ENCODE measurements around the gene GPR108.

The GPR108 gene

DNA sequence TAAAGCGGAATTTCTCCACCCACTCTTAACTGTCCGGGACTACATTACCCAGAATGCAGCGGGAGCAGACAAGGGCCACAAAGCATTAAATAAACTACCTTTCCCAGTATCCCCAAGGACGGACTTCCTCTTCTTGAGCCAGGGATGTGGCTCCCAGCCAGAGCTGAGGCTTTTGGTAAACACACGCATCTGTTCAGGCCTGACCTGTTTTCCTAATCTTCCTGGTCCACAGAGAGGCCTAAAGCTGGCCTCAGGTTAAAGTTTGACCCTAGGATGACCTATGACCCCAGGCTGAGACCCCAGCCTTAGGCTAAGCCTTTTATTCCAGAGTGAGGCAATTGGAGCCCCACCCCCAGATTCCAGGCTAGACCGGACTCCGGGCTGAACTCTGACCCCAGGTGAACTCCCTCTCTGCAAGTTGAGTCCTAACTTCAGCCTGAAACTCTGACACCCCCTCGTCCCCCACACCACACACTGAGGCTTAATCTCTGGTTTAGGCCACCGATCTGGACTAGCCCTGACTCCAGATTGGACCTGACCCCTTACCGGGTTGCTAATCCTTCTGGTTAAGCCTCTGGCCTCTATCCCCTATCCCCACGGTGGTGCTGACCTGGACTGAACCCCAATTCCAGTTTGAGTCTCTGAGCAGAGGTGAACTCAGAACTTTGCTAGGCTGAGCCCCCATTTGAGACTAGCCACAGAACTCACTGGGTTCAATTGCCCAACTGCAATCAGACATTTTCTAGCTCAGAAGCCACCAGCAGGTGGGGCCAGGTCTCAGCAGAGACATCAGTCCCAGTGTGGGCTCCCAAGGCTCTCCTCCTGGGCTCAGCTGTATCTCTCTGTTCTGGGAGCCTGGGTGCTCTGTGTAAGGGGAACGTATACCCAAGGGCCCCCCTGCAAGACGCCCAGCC is 750 bp upstream of the GPR108 start:
- no peak for DNase-seq (ENCODE audit: low spot score)

DNA sequence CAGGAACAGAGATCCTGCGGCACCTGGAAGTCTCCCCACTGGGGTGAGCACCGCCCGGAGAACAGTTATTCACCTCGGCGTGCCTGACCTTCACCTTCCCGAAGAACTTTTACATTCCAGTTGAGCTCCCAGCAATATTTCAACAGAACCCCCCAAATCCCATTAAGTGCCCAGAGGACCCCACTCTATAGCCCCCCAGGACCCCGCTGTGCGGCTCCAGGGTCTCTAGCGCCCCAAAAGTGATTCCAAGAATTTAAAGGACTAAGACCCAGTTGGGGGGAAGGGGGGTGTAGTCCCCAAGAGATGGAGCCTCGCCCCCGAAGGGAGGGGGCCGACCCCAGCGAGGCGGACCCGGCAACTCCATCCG is 480 bp downstream of the GPR108 start:
- DNase-seq (ENCODE audit: low spot score), result no peak

DNA sequence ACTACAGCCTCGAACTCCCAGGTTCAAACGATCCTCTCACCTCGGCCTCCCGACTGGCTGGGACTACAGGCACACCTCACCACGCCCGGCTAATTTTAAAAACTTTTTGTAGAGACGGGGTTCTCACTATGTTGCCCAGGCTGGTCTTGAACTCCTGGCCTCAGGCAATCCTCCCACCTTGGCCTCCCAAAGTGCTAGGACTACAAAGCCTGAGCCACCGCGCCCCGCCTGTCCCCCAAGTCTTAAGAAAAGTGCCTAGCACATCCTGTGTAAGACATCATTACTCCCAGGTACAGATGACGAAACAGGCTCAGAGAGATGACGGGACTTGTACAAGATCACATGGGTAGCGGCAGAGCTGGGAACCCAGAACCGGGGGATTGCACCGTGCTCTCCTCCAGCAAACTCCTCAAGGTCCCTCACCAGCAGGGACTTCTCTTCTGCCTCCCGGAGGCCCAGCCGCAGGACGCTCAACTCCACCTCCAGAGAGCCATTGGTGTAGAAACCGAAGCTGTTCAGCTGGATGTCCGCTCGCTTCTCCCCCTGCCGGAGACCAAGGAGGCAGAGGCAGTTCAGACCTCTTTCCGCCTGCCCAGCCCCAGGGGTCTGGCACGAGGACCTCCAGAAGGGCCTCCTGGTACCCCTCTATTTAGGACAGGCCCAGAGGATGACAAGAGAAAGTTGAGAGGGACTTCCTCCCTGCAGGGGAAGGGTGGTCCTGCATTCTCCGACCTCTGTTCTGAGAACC is 1.0 kb downstream of the GPR108 start:
- DNase-seq (ENCODE audit: low spot score), result peak; percentile 75

DNA sequence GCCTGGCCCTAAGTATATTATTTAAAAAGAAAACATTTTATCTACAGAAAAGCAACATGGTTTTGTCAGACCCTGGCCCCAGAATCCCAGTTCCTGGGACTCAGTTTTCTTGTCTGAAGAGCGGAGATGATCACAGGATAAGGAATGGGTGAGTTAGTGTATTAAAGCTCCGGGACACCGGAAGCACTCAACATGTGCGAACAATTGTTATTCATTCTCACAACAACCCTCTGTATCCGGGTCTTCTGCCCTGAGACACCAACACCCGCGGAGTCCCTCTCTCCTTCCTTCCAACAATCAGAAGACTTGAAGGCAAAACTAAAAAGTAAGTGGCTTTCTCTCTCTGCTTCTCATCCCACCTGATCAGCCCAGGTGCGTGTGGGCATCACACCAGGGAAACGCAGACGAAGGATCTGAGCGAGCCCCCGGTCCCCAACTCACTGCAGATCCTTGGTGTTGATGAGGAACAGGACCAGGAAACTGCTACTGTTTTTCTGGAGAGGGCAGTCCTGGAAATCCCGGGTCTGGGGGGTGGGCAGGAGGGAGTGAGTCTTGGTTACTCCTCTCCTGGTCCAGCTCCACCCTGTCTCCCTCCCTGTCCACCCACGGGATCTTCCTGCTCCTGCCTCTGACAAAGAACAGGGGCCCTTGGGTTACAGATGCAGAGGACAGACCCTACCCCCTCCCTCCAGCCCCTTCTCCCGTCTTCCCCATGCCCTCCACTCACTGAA is 2.0 kb downstream of the GPR108 start:
- no peak for DNase-seq (ENCODE audit: low spot score)

DNA sequence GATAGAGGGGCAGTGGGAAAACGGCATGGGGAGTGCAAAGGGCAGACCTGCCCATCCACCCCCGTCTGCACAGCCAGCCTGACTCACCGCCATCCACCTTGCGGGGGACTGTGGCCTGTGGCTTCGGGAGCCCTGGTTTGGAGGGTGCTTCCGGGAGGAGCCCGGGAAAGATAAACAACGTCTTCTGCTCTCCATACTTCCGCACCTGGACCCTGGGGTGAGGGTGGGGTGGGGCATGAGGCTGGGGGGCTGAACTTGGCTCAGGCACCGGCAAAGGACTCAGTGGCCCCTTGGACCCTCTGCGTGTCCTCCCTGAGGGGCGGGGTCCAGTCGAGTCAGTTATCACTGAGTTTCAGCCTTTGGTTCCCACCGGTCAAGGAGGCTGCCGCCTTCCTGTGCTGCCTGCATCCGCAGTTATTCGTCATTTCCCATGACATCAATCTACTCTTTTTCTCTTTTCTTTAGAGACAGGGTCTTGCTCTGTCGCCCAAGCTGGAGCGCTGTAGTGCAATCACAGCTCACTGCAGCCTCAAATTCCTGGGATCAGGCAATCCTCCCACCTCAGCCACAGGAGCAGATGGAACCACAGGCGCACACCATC is 3.2 kb downstream of the GPR108 start:
- DNase-seq (ENCODE audit: low spot score), result no peak

DNA sequence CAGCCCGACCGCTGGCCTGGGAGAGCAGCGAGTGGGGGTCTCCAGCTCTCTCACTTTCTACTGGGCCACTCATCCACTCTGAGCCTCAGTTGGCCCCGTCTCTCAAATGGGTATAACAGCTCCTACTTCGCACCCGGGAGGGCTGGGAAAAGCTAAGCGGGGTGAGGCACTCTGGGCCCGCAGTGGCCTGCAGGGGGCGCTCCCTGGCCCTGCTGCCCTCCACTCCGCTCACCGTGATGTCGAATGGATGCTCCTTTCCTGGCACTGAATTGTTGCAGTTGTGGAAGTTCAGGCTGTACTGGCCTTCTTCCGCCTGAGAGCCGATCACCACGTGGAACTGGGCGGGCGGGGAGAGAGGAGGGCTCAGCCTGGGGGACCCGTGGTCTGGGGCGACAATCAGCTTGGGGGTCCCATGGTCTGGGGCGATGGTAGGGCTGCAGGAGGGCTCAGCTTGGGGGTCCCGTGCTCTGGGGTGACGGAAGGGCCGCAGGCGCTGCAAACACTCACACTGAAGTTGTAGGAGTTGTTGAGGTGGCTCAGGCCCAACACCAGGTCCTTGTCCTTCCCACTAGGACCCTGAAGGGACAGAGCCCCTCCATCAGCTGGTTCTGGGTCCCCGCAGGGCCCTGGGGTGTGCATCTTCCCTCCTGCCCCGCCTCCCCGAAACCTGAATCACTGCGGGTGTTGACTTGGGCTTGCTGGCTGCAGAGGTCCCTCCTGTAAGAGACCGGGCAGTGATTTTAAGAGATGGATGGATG is 3.9 kb downstream of the GPR108 start:
- DNase-seq (ENCODE audit: low spot score), result no peak

DNA sequence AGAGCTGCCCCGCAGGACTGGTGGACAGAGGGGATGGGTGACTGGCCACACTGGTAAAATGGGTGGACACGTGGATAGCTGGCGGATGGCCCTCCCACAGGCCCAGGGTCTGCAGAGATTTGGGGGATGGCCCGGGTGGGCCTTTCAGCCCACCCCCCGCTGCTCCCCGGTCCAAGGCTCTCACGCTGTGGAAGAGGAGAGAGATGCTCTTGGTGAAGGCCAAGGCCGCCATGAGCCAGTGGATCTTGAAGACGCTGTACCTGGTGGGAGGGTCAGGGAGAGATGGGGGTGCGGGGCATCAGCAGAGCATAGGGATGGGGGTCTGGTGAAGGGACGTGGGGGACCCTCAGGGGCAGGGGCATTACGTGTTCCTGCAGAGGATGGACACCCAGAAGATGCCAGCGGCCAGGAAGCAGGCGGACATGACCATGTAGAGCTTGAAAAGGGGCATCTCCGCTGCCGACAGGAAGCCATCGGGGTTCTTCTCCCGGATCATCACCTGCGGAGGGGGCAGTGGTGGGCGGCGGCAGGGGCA is 4.5 kb downstream of the GPR108 start:
- no peak for DNase-seq (ENCODE audit: low spot score)

DNA sequence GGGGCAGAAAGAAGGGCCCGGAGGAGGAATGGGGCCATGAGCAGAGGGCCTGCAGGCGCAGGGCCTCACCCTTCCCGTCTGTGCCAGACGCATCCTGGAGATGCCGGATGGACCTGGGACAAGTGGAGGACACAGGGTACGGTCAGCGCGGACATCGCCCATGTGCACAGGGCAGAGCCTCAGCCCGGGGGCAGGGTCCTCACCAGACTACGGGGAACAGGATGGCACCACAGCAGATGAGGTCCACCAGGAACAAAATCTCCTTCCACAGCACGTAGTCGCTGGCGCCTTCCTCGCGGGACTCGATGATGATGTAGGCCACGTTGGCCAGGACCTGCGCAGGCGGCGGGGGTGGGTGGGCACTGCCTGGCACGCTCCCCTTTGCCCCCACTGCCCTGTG is 5.6 kb downstream of the GPR108 start:
- DNase-seq (ENCODE audit: low spot score), result no peak

DNA sequence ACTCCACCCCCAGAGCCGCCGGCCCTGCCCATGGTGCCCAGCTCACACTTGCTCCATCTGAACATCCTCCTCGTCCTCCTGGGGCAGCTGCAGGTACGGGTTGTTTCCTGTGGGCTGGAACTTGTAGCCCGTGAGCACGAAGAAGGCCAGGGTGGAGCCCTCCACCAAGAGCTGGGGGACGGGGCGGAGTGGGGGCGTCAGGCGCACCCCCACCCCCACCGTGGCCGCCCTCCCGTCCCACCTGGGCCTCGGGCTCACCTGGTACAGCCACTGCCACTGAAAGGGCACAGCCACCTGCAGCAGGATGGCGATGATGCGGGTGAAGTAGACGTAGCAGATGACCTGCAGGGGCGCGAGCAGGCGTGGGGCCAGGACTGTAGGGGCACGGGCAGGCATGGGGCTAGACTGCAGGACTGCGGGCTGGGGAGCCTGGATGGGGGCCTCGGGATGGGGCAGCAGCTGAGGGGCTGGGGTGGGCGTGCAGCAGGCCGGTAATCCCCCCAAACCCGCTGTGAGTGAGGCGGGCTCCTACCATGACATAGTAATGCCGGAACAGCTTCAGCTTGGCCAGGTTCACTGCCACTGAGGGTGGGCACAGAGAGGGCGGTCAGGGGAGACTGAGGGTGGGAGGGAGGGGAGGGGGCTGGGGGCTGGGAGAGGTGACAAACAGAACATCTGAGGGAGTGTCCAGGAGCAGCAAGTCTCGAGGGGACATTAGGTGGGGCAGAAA is 6.3 kb downstream of the GPR108 start:
- DNase-seq (ENCODE audit: low spot score), result no peak

DNA sequence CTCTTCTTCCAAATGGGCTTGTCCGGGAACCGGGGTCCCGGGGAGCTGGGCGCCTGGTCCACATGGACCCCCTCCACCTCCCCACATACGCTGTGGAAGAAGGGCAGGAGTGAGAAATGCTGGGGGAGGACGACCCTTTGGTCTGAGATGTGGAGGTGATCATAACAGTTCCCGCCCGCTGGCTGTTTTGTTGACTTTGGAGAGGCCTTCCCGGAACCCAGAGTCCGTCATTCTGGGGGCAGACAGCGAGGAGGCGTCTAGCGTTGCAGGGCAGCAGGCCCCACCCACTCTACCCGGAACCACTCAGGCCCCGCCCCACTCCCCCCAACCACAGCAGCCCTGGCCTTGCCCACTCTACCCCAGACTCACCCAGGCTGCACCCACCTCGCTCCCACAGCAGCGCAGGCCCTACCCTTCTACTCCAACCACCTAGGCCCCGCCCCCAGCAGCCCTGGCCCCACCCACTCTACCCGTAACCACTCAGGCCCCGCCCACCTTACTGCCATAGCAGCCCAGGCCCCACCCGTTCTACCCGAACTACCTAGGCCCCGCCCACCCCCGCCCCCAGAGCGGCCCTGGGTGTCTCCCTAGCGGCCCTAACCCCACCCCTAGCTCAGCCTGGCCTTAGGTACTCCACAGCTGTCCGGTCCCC is 7.1 kb downstream of the GPR108 start:
- DNase-seq (ENCODE audit: low spot score), result peak; percentile 46

DNA sequence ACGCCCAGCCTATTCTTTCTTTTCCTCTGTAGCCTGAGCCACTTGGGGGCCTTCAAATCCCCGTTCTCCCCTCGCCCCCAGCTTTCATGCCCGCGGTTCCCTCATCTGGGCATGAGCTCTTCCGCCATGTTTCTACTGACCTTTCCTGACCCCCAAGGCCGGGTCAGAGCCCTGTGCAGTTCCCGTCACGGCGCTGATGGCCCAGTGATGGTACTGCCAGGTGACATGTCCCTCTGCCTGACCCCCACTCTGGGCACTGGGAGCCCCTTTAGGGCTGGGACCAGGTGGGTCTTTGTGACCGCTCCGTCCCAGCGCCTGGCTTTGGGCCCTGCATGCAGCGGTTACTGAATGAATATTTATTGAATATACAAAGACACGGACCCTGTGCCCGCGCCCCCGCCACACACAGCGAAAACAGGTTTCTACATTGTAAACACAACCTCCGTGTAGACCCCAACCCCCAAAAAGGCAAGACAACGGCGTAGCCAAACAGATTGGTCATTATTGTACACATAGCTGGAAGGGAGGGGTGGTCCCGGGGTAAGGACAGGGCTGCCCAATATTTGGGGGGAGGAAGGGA is 7.7 kb downstream of the GPR108 start:
- no peak for DNase-seq (ENCODE audit: low spot score)

DNA sequence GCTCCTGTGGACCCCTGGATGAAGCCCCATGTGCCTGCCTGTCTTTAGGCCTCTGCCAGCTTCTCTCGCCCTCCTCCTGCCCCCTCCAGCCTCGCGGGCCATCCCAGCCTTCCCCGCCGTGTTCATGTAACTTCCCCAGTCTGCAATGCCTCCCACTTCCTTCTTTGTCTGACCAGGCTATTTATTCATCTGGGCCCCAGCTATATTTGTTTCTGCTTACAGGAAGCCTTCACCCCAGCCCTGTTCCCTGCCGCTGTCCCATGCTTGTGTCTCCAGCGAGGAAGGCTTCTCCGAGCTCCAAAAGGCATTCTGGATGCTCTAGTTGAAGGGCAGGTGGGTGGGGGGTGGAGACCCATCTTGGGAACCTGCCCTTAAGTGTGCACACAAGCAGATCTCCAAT is 9.0 kb downstream of the GPR108 start:
- peak; percentile 18 for DNase-seq (ENCODE audit: low spot score)

DNA sequence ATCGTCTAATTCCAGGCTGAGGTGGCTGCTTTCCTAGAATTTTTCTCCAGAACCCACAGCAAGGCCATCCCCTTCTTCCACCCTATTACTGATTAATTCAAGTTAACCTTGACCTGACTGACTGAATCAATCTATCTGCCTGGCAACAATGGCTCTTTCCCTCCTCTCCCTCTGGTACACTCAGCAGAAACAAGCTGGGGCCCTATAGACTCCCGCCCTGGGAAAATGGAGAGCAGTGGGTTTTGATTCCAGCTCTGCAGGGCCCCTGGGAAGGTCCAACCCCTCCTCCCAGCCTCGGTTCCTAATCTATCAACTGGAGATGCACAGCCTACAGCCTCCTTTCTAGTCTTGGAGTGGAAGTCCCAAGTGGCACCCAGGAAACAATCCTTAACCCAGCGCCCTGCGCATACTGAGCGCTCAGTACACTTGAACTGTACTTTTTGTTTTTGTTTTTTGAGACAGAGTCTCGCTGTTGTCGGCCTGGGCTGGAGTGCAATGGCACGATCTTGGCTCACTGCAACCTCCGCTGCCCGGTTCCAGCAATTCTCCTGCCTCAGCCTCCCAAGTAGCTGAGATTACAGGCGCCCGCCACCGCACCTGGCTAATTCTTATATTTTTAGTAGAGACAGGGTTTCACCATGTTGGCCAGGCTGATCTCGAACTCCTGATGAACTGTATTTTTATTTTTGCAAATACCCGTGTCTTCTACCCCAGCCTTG is 11.7 kb downstream of the GPR108 start:
- DNase-seq (ENCODE audit: low spot score), result peak; percentile 15

DNA sequence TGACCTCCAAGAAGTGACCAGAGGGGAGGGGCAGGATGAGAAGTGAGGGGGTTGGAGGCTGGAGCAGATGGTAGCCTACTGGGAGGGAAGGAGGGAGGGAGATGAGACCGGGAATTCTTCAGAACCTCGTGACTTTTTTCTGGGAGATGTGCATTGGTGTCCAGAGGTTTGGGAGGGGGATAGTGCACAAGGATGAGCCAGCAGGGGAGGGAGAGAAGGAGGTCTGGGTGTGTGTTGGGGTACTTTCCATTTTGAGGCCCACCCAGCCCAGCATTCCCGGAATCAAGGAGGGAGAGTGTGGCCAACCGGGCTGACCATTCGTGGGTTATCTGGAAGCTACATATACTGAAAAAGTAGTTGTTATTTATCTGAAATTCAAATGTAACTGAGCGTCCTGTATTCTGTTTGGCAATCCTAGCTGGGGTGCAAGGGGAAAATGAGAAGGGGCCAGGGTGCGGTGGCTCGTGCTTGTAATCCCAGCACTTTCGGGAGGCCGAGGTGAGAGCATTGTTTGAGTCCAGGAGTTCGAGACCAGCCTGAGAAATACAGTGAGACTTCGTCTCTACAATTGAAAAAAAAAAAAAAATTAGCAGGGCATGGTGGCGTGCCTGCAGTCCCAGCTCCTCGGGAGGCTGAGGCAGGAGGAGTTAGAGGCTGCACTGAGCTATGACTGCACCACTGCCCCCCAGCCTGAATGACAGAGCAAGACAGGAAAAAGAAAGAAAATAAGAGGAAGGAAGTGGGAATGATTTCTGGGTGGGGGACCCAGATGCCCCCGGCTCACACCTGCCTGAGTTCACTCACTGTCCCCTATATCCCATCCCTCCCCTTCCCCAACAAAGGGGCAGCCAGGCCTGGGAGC is 12.5 kb downstream of the GPR108 start:
- DNase-seq (ENCODE audit: low spot score), result peak; percentile 18

DNA sequence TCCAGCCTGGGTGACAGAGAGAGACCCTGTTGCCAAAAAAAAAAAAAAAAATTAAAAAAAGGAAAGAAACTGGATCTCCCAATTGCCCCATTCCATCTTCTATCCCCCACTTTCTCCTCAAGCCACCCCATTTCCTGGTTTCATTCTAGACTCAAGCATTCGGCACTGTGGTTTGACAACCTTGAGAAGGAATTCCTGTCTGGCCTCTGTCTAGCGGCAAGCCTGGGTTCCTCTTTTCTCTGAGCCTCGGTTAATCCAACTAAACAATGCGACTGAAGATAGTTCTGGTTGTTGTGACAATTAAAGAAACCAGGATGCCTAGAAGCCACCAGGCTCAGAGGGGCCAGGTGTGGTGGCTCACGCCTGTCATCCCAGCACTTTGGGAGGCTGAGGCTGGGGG is 13.6 kb downstream of the GPR108 start:
- DNase-seq (ENCODE audit: low spot score), result no peak

DNA sequence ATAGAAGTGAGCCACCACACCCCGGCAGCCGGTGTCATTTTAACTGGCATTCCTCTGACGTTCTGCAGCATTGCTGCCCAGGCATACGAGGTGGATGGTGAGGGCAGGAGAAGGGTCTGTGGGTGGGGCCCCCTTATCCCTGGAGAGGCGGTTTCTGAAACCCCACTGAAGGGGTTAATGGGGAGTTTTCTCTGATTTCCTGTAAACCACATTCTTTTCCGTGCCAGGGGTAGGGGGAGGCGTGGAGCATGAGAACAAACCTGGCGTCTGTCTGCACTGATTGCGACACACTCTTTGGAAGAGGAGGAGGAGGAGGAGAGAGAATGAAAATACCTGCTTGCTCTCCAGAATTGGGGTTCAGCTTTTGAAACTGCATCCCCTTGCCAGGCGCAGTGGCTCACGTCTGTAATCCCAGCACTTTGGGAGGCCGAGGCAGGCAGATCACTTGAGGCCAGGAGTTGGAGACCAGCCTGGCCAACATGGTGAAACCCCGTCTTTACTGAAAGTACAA is 14.2 kb downstream of the GPR108 start:
- DNase-seq (ENCODE audit: low spot score), result peak; percentile 9

DNA sequence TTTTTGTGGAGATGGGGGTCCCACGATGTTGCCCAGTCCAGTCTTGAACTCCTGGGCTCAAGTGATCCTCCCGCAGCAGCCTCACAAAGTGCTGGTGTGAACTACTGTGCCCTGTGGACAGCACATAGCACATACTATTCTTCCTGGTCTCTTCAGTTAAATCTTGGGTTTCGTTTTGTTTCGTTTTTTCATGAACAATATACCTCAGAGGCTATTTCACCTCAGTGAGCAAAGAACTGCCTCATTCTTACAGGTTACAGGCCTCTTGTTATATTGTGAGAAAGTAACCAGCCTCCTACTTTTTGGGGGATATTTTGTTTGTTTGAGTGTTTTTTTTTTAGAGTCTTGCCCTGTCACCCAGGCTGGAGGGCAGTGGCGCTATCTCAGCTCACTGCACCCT is 15.6 kb downstream of the GPR108 start:
- no peak for DNase-seq (ENCODE audit: low spot score)

DNA sequence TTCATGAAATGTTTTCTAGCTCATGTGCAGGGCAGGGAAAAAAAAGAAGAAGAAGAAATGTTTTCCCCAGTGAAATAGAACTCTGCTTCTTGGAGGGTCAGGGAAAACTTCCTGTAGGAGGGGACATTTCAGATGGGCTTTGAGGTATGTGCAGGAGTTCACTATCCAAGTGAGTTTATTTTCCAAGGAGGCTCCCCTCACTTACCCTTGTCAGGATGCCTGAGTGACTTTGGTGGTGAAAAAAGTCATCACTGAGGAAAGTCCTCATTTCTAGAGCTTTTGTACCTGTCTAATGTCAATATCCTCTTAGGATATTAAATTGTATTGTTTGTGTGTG is 16.3 kb downstream of the GPR108 start:
- no peak for DNase-seq (ENCODE audit: low spot score)
